Caco-2 (cell line): ENCODE results near the gene PLS1. TPM values are rescaled to one million over a fixed set of nuclear protein-coding genes. Genes with fewer than 3 reads are reported as not detected.
A peak's percentile ranks its signal among the peaks of the same experiment; 100 is the strongest.

Source experiments
- BruUV-seq: library from RNA; stranded (reverse); fragments of 400-500 nt; replicated peaks from 2 replicates; lab custom pipeline; 2021; lab: Mats Ljungman, UMichigan
- CTCF ChIA-PET: fragments of 300-600 bp; sonication (Branson Sonifier 250); formaldehyde crosslinking; loops from one replicate; lab custom pipeline; 2022; ENCODE audit warnings: antibody characterized with exemption; lab: Charles Lee
- POLR2A ChIA-PET: fragments of 300-600 bp; sonication (Branson Sonifier 250); formaldehyde crosslinking; loops from one replicate; lab custom pipeline; 2022; ENCODE audit warnings: antibody characterized with exemption; lab: Charles Lee
- DNase-seq, 2 experiments: peaks; one replicate each; pipeline versions ENCODE4 v3.0.0 to v3.0.0-alpha.2; 2020 to 2022
- H3K27me3 ChIP-seq: replicated peaks from 2 replicates; pipeline ENCODE4 v1.6.0; 2011; ENCODE audit warnings: low read length; ENCODE audit not compliant: control insufficient read depth, insufficient read depth
- H3K36me3 ChIP-seq: 2 replicates; pipeline ENCODE4 v1.5.1; 2011; ENCODE audit warnings: low read length; ENCODE audit not compliant: control insufficient read depth, insufficient read depth
- H3K4me1 ChIP-seq: fragments of 250-450 bp; sonication (Bioruptor Pico); 2 replicates; pipeline ENCODE4 v1.5.1; 2020; ENCODE audit warnings: mild to moderate bottlenecking
- H3K4me3 ChIP-seq: 2 replicates; pipeline ENCODE4 v1.5.1; 2011; ENCODE audit warnings: low read depth, mild to moderate bottlenecking, control low read depth, low read length
- H3K9me3 ChIP-seq: fragments of 250-450 bp; sonication (Bioruptor Pico); 2 replicates; pipeline ENCODE4 v1.5.1; 2020; ENCODE audit warnings: mild to moderate bottlenecking, moderate library complexity
- H3K27ac Mint-ChIP-seq: one replicate; pipeline ENCODE4 v1.8.0; 2022; ENCODE audit warnings: mixed read lengths; ENCODE audit not compliant: unreplicated experiment
- H3K27me3 Mint-ChIP-seq: one replicate; pipeline ENCODE4 v1.8.0; 2022; ENCODE audit warnings: mixed read lengths; ENCODE audit not compliant: insufficient read depth, unreplicated experiment
- H3K36me3 Mint-ChIP-seq: one replicate; pipeline ENCODE4 v1.8.0; 2022; ENCODE audit warnings: mild to moderate bottlenecking, mixed read lengths; ENCODE audit not compliant: insufficient read depth, unreplicated experiment
- H3K4me1 Mint-ChIP-seq: one replicate; pipeline ENCODE4 v1.8.0; 2022; ENCODE audit warnings: low read depth, mixed read lengths; ENCODE audit not compliant: unreplicated experiment
- H3K4me3 Mint-ChIP-seq: one replicate; pipeline ENCODE4 v1.8.0; 2022; ENCODE audit warnings: mild to moderate bottlenecking, moderate library complexity, mixed read lengths; ENCODE audit not compliant: unreplicated experiment
- H3K9me3 Mint-ChIP-seq: one replicate; pipeline ENCODE4 v1.8.0; 2022; ENCODE audit warnings: mixed read lengths; ENCODE audit not compliant: unreplicated experiment
- intact Hi-C: fragments of 100-400 bp; cut with micrococcal nuclease; formaldehyde crosslinking; loops from one replicate; pipeline ENCODE4 v1.10.0; 2022; ENCODE audit not compliant: unreplicated experiment
- total RNA-seq: library from RNA; stranded (reverse); gene quantifications from 2 replicates; pipeline ENCODE4 v1.2.3, GENCODE V29; 2022
- TF ChIP-seq, protein P1 (sequence below), 2 experiments: fragments of 200-600 bp in 1 of 2; IDR thresholded peaks; 1 replicate in 1 of 2; 2 replicates in 1 of 2; pipeline versions ENCODE4 v1.5.1 to v1.8.0; 2011 to 2022; ENCODE audit warnings: antibody characterized with exemption in 1 of 2, control low read depth in 1 of 2, inconsistent platforms in 1 of 2, low read depth in 1 of 2, low read length in 1 of 2, mild to moderate bottlenecking in 1 of 2, moderate library complexity in 1 of 2; ENCODE audit not compliant: insufficient read depth in 1 of 2, severe bottlenecking in 1 of 2, unreplicated experiment in 1 of 2

Gene PLS1
- total RNA-seq, 1 experiment from 2014 or later = 19.2 TPM

DNA sequence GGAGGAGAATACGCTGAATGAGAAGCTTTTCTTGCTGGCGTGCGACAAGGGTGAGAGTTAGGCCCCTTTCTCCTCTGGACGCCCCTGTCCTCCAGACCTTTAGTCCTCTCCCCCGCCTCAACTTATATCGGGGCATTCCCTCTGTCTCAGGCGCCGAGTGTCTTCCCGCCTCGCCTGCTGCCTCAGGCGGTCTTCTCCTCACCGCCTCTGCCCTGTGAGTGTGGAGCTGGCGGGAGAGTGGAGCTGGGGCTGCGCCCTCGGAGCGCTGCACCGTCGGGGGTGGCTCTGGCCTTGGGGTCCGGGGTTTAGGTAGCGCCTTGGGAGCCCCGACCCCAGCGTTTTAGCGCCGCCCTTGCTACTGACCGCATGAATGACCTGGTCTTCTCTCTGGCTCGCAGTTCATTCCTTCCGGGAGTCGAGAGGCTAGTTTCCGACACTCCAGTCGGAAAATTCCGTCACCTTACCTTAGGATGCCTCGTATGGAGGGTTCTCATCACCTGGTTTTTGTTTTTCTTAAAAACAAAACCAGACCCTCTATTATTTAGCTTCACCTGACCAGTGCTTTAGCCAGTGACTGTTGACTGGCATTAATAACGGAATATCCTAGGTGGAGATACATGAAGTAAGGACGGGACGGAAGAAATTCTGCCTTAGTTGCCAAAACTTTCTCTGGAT lies 128.6 kb downstream of the PLS1 start:
- Mint-ChIP-seq H3K27ac (peak overlapping the region; percentile 94), H3K27me3 (no peaks in the 10 kb centered on the region), H3K36me3 (peaks cover 10% of the 10 kb centered on the region), H3K4me1 (no peaks in the 10 kb centered on the region), H3K4me3 (peak overlapping the region; percentile 91), H3K9me3 (peaks cover 6% of the 10 kb centered on the region)
- H3K27me3 ChIP-seq = no peaks in the 10 kb centered on the region
- POLR2A ChIA-PET = interaction anchor here (0.7 to 1.6 kb wide), 2 partner anchors 146 to 173 kb away, joined by 4 to 5 read pairs; partner anchors contain the start of gene ATR
- TF ChIP-seq, protein P1, sequence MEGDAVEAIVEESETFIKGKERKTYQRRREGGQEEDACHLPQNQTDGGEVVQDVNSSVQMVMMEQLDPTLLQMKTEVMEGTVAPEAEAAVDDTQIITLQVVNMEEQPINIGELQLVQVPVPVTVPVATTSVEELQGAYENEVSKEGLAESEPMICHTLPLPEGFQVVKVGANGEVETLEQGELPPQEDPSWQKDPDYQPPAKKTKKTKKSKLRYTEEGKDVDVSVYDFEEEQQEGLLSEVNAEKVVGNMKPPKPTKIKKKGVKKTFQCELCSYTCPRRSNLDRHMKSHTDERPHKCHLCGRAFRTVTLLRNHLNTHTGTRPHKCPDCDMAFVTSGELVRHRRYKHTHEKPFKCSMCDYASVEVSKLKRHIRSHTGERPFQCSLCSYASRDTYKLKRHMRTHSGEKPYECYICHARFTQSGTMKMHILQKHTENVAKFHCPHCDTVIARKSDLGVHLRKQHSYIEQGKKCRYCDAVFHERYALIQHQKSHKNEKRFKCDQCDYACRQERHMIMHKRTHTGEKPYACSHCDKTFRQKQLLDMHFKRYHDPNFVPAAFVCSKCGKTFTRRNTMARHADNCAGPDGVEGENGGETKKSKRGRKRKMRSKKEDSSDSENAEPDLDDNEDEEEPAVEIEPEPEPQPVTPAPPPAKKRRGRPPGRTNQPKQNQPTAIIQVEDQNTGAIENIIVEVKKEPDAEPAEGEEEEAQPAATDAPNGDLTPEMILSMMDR (IDR thresholded peaks at IDR 0.05; ENCODE audit: insufficient read depth in 1 of 2, low read depth in 1 of 2, low read length in 1 of 2, severe bottlenecking in 1 of 2, unreplicated experiment in 1 of 2) = peak in 1 of 2 experiments; percentile 42
- intact Hi-C loops = loop anchor here (2.0 kb wide), 2 partner anchors 128 to 138 kb away; partner anchors contain the start of gene PLS1
- DNase-seq = peak; percentile 52 to 66
- no TSS peak for BruUV-seq
- no peaks in the 10 kb centered on the region for H3K9me3 ChIP-seq
- H3K4me3 ChIP-seq = peak overlapping the region; percentile 87
- peaks cover 10% of the 10 kb centered on the region; the same call in 1 of the 2 replicates for H3K4me1 ChIP-seq
- CTCF ChIA-PET = interaction anchor here (1.1 kb wide), 1 partner anchor 138 kb away, joined by 3 read pairs; no protein-coding TSS in a partner anchor
- no peaks in the 10 kb centered on the region for H3K36me3 ChIP-seq

DNA sequence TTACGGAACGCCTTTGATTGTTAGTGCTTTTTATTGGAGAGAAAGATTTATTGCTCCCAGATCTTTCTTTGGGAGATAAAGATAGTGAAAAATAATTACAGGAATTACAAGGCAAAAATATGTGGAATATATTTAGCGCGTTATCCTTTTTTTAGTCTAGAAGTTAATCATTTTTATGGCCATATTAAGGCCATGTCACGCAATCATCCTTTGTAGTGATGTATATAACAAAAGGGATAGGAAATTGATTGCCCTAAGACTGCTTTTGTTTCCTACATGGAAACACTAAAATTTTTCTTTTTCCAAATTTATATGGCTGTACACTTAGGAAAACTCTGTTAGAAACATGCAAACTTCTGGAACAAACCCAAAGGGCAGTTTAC lies 129.2 kb downstream of the PLS1 start:
- peaks cover 10% of the 10 kb centered on the region for H3K36me3 Mint-ChIP-seq
- H3K9me3 ChIP-seq = no peaks in the 10 kb centered on the region
- peak overlapping the region; percentile 94 for H3K27ac Mint-ChIP-seq
- H3K4me3 Mint-ChIP-seq = peak overlapping the region; percentile 91
- TSS peak; percentile 51 for BruUV-seq
- peak overlapping the region; percentile 87 for H3K4me3 ChIP-seq
- ChIA-PET CTCF (no interaction called here), POLR2A (interaction anchor here (1.6 kb wide), 1 partner anchor 147 kb away, joined by 5 read pairs; the partner anchor contains the start of gene ATR)
- intact Hi-C loops = loop anchor here (2.0 kb wide), 2 partner anchors 129 to 139 kb away; partner anchors contain the start of gene PLS1
- TF ChIP-seq, protein P1 (IDR thresholded peaks at IDR 0.05; ENCODE audit: insufficient read depth in 1 of 2, low read depth in 1 of 2, low read length in 1 of 2, severe bottlenecking in 1 of 2, unreplicated experiment in 1 of 2) = no peak
- no peaks in the 10 kb centered on the region for H3K27me3 ChIP-seq
- DNase-seq = no peak
- peaks cover 10% of the 10 kb centered on the region; the same call in 1 of the 2 replicates for H3K4me1 ChIP-seq
- peaks cover 6% of the 10 kb centered on the region for H3K9me3 Mint-ChIP-seq
- H3K27me3 Mint-ChIP-seq = no peaks in the 10 kb centered on the region
- H3K4me1 Mint-ChIP-seq = no peaks in the 10 kb centered on the region
- no peaks in the 10 kb centered on the region for H3K36me3 ChIP-seq

DNA sequence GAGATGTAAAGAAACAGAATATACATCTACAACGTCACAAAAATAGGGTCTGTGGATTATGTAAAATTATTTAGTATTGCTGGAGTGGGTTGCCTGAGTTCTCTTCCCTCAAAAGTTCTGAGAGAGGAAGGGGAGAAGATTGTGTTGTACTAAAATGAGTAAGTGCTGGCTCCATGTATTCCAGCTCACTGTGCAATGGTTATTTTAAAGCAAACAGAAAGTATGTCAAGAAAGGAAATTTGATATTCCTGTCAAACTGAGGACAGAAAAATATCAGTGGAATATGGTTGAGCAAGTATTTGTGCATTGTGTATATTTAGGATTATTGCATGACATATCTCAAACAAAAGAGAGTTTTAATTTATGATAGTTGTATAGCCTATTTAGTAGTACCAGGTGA lies 129.8 kb downstream of the PLS1 start:
- DNase-seq = no peak
- ChIA-PET CTCF (no interaction called here), POLR2A (no interaction called here)
- Mint-ChIP-seq H3K36me3 (peaks cover 10% of the 10 kb centered on the region), H3K27ac (no peak overlapping the region), H3K4me3 (peak overlapping the region; percentile 91), H3K27me3 (no peaks in the 10 kb centered on the region), H3K4me1 (no peaks in the 10 kb centered on the region), H3K9me3 (peaks cover 6% of the 10 kb centered on the region)
- BruUV-seq = no TSS peak
- no peaks in the 10 kb centered on the region for H3K36me3 ChIP-seq
- no peaks in the 10 kb centered on the region for H3K27me3 ChIP-seq
- intact Hi-C loops = no loop called here
- H3K9me3 ChIP-seq = no peaks in the 10 kb centered on the region
- TF ChIP-seq, protein P1 (IDR thresholded peaks at IDR 0.05; ENCODE audit: insufficient read depth in 1 of 2, low read depth in 1 of 2, low read length in 1 of 2, severe bottlenecking in 1 of 2, unreplicated experiment in 1 of 2) = no peak
- peaks cover 10% of the 10 kb centered on the region; the same call in 1 of the 2 replicates for H3K4me1 ChIP-seq
- H3K4me3 ChIP-seq = no peak overlapping the region
